RWPE1 (cell line): ENCODE data around the gene YWHAG.
"Not testable (repeated sequence)": the region's sequence is repeated elsewhere in the genome, so short reads cannot be mapped to it uniquely, and the experiment has no call there.

ENCODE experiments used
- CTCF ChIA-PET: fragments of 350-600 bp; sonication (Branson Sonifier 250); formaldehyde crosslinking; extraction: SDS; loops from one replicate; lab custom pipeline; 2021; lab: Yijun Ruan, JAX
- POLR2A ChIA-PET: fragments of 400-600 bp; formaldehyde crosslinking; extraction: SDS; loops from one replicate; lab custom pipeline; 2020; ENCODE audit warnings: antibody characterized with exemption; ENCODE audit not compliant: low non-redundant PET; lab: Yijun Ruan, JAX
- DNase-seq: peaks from one replicate; pipeline ENCODE4 v3.0.0; 2012; ENCODE audit warnings: low spot score
- H3K27ac ChIP-seq: fragments of 450-650 bp; 2 replicates; pipeline ENCODE4 v1.5.1; 2017
- TF ChIP-seq, protein P1 (sequence below): fragments of 450-650 bp; conservative IDR thresholded peaks from 2 replicates; pipeline ENCODE4 v1.5.1; 2017; ENCODE audit warnings: low read depth, mild to moderate bottlenecking

YWHAG gene

DNA sequence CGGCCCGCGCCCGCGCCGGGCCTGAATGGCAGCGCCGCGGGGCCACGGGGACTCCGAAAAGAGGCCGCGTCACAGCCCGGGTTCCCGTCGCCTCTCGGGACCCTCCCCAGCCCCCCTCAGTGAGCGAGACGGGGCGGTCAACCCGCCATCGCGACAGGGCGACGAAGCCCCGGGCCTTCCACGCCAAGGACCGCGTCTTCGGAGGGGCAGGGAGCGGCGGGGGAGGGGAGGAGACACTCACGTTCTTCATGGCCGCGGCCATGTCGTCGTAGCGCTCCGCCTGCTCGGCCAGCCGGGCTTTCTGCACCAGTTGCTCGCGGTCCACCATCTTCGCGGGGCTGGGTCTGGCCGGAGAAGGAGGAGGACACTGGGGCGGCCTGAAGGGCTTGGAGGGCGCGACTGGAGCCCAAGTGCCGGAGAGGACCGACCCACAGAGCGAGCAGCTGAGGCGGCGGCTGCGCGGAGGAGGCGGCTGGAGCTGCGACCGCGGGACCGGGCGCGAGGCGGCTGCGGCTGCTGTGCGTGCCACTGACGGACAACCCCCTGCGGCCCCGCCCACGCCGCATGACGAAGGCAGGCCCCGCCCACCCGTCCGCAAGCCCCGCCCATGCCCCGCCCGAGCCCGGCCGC lies at the start of gene YWHAG:
TSS of gene YWHAG (minus strand) at position 511 of the 630 bp plus-strand sequence. CDS start at position 328, 183 bp downstream.
- H3K27ac ChIP-seq: peak within 1 kb of the TSS; percentile 92
- TF ChIP-seq, protein P1, sequence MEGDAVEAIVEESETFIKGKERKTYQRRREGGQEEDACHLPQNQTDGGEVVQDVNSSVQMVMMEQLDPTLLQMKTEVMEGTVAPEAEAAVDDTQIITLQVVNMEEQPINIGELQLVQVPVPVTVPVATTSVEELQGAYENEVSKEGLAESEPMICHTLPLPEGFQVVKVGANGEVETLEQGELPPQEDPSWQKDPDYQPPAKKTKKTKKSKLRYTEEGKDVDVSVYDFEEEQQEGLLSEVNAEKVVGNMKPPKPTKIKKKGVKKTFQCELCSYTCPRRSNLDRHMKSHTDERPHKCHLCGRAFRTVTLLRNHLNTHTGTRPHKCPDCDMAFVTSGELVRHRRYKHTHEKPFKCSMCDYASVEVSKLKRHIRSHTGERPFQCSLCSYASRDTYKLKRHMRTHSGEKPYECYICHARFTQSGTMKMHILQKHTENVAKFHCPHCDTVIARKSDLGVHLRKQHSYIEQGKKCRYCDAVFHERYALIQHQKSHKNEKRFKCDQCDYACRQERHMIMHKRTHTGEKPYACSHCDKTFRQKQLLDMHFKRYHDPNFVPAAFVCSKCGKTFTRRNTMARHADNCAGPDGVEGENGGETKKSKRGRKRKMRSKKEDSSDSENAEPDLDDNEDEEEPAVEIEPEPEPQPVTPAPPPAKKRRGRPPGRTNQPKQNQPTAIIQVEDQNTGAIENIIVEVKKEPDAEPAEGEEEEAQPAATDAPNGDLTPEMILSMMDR: no peak
- DNase-seq: peak; percentile 82
- ChIA-PET CTCF (interaction anchor here (0.6 kb wide), 2 partner anchors 10 to 90 kb away, joined by 3 to 4 read pairs; no protein-coding TSS in a partner anchor), POLR2A (interaction anchor here (1.0 kb wide), 1 partner anchor 40 kb away, joined by 4 read pairs; no protein-coding TSS in a partner anchor)

DNA sequence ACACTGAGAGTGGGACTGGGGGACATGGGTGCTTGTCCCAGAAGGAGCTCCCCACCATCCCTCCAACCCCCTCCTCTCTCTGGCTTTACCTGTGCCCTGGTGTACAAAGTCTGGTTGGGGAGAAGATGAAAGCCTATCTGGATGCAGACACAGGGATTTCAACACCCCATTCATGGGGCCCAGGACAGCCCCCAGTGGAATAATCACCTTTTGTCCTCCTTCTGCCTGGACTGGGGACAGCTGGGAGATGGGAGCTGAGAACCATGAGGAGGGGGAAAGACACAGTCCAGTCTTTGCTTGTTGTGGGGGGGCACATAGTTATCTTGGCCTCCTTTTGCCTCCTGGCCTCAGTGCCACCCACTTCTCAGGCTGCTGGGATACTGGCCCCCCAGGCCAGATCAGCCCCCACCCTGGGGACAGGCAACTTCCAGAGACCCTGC lies 49.4 kb upstream of the YWHAG start:
- H3K27ac ChIP-seq: peak overlapping the region; percentile 33
- TF ChIP-seq, protein P1: no peak
- POLR2A ChIA-PET: no interaction called here
- DNase-seq: no peak
- CTCF ChIA-PET: interaction anchor here (0.7 kb wide), 1 partner anchor 923 kb away, joined by 3 read pairs; no protein-coding TSS in a partner anchor

DNA sequence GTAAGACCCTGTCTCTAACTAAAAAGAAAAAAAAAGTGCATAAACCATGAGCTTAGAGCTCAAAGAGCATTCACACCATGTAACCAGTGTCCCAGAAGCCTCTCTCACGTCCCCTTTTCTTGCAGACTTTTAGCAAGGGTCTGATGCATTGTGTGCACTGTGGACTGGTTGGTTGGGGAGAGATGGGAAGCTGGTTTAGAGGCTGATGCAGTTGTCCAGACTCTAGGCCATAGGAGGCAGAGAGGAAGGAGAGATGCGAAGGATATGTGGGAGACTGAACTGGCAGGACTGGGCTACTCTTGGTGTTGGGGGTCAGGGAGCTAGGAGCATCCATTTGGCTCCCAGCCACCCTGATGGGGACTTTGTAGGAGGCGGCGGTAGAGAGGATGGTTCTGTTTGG lies 48.9 kb upstream of the YWHAG start:
- no peak for DNase-seq
- TF ChIP-seq, protein P1: no peak
- ChIA-PET POLR2A (no interaction called here), CTCF (interaction anchor here (0.5 to 0.7 kb wide), 2 partner anchors 29 to 924 kb away, joined by 3 read pairs; no protein-coding TSS in a partner anchor)
- peak overlapping the region; percentile 33 for H3K27ac ChIP-seq

DNA sequence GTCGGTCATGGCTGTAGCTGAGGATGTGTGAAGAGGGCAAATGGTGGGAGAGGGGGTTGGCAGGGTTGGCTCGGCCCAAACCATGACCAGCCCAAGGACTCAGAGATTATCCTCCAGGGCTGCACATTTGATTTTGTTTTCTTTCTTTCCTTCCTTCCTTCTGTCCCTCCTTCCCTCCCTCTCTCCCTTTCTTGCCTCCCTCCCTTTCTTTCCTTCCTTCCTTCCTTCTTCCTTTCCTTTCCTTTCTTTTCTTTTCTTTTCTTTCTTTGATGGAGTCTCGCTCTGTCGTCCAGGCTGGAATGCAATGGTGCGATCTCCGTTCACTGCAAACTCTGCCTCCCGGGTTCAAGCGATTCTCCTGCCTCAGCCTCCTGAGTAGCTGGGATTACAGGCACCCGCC lies 46.9 kb upstream of the YWHAG start:
- ChIA-PET CTCF (no interaction called here), POLR2A (no interaction called here)
- TF ChIP-seq, protein P1: no peak
- peak overlapping the region; percentile 39; the same call in 1 of the 2 replicates for H3K27ac ChIP-seq
- DNase-seq: no peak

DNA sequence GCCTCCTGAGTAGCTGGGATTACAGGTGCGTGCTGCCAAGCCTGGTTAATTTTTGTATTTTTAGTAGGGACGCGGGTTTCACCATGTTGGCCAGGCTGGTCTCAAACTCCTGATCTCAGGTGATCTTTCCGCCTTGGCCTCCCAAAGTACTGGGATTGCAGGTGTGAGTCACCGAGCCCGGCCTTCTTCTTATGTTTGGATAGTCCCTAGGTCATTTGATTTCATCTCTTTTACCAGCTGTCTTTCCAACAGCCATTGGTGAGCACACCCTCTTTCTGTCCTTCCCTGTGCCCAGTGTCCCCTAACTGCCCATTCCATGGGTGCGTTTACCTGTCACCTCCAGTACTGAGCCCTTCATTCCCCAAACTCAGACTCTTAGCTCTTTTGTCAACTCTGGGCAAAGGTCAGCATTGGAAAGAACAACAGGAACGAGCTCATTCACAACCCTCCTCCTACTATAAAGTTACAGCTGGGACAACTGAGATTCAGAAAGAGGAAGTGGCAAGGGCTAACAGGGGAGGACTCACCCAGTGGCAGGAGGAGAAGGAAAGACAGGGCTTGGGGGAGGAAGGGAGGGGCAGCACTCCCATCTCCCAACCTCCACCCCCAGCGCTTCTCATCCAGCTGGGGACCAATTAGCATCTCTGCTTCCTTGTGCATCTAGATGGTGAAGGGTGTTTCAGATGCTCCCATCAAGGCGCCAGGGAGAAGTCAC lies 45.1 kb upstream of the YWHAG start:
- POLR2A ChIA-PET: no interaction called here
- DNase-seq: no peak
- H3K27ac ChIP-seq: peak overlapping the region; percentile 34
- TF ChIP-seq, protein P1: no peak
- CTCF ChIA-PET: no interaction called here

DNA sequence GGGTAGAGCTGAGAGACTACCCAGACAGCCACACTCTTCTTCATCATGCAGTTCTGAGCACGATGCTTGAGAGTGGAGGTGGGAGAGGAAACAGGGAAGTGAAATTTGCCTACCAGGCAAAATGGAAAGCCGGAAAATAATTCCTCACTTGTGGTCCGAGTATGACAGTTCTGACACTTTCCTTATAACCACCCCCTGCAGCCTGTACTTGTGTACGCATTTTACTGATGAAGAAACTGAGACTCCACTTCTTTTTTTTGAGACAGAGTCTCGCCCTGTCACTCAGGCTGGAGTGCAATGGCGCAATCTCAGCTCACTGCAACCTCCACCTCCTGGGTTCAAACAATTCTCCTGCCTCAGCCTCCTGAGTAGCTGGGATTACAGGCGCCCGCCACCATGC lies 44.3 kb upstream of the YWHAG start:
- H3K27ac ChIP-seq: peak overlapping the region; percentile 34
- CTCF ChIA-PET: interaction anchor here (0.7 kb wide), 1 partner anchor 590 kb away, joined by 5 read pairs; no protein-coding TSS in a partner anchor
- POLR2A ChIA-PET, DNase-seq: not testable (repeated sequence)
